GM12864 (cell line): ENCODE measurements around the gene KCNN3.

Experiments used
- DNase-seq: peaks from one replicate; pipeline ENCODE4 v3.0.0-alpha.2; 2011; ENCODE audit warnings: low read depth
- H3K4me3 ChIP-seq: 2 replicates; pipeline ENCODE4 v1.5.1; 2011; ENCODE audit warnings: mild to moderate bottlenecking, low read depth, low read length, control low read depth
- TF ChIP-seq, protein P1 (sequence below): IDR thresholded peaks from 2 replicates; pipeline ENCODE4 v1.5.1; 2011; ENCODE audit warnings: low read depth, mild to moderate bottlenecking, moderate library complexity, low read length, control low read depth, inconsistent platforms; ENCODE audit errors: missing control alignments

The KCNN3 gene

DNA sequence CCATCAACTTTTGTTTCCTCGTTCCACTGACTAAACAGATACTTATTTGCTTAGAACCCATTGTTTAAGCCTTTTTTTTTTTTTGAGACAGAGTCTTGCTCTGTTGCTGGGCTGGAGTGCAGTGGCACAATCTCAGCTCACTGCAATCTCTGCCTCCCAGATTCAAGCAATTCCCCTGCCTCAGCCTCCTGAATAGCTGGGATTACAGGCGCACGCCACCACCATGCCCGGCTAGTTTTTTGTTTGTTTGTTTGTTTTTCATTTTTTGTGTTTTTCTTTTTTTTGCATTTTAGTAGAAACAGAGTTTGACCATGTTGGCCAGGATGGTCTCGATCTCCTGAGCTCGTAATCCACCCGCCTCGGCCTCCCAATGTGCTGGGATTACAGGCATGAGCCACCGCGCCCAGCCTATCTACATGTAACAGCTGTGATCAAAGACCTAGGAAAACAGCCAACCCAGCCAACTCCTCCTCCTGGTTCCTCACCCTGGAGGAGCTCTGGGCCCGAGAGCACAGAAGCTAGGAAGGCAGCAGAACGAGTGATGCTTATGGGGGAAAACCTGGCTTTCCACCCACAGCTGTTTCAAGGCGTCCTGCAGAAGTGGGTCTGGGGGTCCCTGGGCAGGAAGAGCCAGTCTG lies 32.9 kb downstream of the KCNN3 start:
- TF ChIP-seq, protein P1, sequence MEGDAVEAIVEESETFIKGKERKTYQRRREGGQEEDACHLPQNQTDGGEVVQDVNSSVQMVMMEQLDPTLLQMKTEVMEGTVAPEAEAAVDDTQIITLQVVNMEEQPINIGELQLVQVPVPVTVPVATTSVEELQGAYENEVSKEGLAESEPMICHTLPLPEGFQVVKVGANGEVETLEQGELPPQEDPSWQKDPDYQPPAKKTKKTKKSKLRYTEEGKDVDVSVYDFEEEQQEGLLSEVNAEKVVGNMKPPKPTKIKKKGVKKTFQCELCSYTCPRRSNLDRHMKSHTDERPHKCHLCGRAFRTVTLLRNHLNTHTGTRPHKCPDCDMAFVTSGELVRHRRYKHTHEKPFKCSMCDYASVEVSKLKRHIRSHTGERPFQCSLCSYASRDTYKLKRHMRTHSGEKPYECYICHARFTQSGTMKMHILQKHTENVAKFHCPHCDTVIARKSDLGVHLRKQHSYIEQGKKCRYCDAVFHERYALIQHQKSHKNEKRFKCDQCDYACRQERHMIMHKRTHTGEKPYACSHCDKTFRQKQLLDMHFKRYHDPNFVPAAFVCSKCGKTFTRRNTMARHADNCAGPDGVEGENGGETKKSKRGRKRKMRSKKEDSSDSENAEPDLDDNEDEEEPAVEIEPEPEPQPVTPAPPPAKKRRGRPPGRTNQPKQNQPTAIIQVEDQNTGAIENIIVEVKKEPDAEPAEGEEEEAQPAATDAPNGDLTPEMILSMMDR: no peak
- no peak overlapping the region for H3K4me3 ChIP-seq
- DNase-seq: no peak

DNA sequence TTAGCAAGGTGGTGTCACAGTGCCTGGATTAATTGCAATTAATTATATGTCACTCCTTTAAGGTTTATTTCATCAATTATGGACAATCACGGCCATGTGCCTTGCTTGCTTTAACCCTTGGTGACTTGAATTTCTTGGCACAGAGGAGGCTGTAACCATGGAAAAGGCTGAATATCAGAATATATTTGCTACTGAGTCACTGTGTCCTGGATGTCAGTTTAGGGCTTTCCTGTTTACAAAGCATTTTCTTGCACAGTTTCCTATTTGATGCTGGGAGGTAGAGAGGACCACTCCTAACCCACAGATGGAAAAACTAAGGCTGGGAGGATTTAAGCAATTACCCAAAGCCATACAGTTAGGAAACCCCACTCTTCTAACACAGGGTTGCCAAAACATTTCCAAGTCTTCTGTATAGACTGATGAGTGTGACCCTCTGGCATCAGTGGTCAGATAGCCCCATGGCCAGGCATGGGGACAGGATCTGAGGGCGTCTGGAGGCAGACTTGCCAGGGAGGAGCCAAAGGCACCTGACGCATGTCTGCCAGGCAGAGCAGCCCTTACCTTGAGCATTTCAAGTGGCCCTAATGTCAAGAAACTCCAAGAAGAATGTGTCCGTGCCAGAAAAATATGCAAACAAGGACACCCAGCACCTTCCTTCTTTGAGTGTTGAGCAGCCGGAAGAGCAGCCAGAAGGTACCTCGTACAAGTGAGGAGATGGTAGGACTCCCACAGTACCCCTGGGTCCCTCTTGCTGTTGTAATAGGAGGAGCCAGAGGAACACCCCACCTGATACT lies 34.4 kb downstream of the KCNN3 start:
- TF ChIP-seq, protein P1: no peak
- H3K4me3 ChIP-seq: no peak overlapping the region
- DNase-seq: no peak

DNA sequence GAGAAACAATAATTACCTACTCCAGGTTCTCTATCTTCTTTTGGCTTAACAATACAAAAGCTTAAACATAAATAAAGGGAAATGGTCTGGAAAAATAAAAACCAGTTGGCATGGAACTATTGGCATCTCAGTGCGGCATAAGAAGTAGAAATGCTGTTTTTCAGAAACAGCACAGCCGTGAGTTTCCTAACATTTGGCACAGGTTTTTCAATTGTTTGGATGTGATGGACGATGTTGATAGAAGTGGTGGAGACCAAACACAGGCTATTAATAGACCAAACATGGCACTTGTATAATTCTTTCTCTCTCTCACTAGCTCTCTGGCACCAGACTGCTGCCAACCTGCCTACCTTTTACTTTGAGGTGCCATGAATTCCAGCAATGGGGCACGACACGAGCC lies 36.2 kb downstream of the KCNN3 start:
- no peak overlapping the region for H3K4me3 ChIP-seq
- no peak for DNase-seq
- TF ChIP-seq, protein P1: no peak

DNA sequence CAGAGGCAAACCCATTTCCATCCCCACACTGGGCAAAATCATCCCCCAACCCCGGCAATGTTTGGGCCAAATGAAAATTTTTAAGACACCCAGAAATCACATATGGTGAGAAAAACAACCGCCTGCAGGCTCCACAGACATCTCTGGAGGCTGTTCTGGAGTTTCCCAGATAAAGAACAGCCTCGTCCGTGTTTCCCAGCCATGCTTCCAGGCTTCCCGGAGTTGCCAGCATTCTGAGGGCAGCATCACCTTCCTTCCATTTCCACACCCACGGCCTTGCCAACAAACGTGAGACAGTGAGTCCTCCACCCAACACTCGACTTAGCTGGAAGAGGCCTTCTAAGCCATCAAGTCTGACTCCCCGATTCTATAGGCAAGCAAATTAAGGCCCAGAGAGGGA lies 36.9 kb downstream of the KCNN3 start:
- TF ChIP-seq, protein P1: no peak
- DNase-seq: no peak
- no peak overlapping the region for H3K4me3 ChIP-seq

DNA sequence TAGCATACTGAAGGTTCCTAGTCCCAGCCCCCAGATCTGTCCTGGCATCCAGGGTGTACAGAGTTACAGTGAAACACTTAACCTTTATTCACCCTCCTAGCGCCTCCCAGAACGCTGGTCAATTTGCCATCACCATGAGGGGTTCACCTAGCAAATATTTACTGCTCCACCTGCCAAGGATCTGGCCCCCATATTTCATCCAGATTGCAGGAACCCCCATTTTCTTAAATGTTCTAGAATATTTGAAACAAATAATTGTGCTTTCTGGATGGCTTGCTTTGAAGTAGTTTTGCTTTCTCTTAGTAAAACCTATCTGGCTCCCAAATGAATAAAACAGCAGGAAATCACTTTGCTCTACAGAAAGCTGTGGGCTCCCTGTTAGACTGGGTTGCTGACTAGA lies 37.7 kb downstream of the KCNN3 start:
- TF ChIP-seq, protein P1: no peak
- no peak overlapping the region for H3K4me3 ChIP-seq
- no peak for DNase-seq

DNA sequence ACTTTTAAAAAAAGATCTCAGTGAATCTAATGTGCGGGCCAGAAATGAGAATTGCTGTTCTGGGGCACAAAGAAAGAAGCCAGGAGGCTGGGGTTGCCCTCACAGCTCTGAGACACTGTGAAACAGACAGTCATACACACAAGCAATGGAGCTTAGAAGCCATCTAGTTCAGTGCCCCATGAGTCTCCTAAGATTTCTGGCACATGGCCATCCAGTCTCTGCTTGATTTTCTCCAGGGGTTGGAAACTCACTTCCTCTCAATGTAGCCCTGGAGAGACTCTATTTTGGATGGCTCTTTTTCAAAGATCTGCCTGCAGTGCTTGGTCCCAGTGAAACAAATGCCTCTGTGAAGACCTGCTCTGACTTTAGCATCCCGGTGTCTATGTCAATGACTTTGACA lies 38.6 kb downstream of the KCNN3 start:
- TF ChIP-seq, protein P1: no peak
- no peak for DNase-seq
- H3K4me3 ChIP-seq: no peak overlapping the region
